Uterus (tissue), 2 donors: ENCODE data around the gene SLC22A31.

Experiments used
- CTCF ChIP-seq, 4 experiments: fragments of 200-600 bp in 2 of 4; fragments of 450-650 bp in 2 of 4; sonication (generic) in 2 of 4; IDR thresholded peaks; one replicate each; pipeline ENCODE4 v1.5.1; 2016 to 2019; ENCODE audit warnings: antibody characterized with exemption in 4 of 4, mild to moderate bottlenecking in 2 of 4, moderate library complexity in 1 of 4
- POLR2A ChIP-seq, 2 donors: fragments of 450-650 bp; IDR thresholded peaks; one replicate each; pipeline ENCODE4 v1.6.1; 2016; ENCODE audit warnings: antibody characterized with exemption in 2 of 2, mild to moderate bottlenecking in 1 of 2, moderate library complexity in 1 of 2

- TF ChIP-seq POLR2A (IDR thresholded peaks at IDR 0.05) (no peak), CTCF (IDR thresholded peaks at IDR 0.05) (no peak)
Observed at GRCh38 chr16:89244754-89245153, 44.4 kb upstream of the SLC22A31 start.
